IMR-90 (cell line): ENCODE data around the gene PSMD8. TPM values are rescaled to one million over a fixed set of nuclear protein-coding genes. Genes with fewer than 3 reads are reported as not detected.

Experiments used
- ATAC-seq: fragments of 200-7000 bp; cut with Tn5 transposase; 2 replicates; pipeline ENCODE4 v1.9.1; 2020; ENCODE audit warnings: low read depth, mild to moderate bottlenecking, moderate library complexity
- BruUV-seq: library from RNA; stranded (reverse); fragments of 400-500 nt; replicated peaks from 2 replicates; lab custom pipeline; 2021; lab: Mats Ljungman, UMichigan
- CTCF ChIA-PET: fragments of 300-600 bp; formaldehyde crosslinking; extraction: SDS; loops from one replicate; lab custom pipeline; 2021; ENCODE audit warnings: antibody characterized with exemption; lab: Yijun Ruan, JAX
- POLR2A ChIA-PET: fragments of 300-600 bp; sonication (Branson Sonifier 250); formaldehyde crosslinking; loops from one replicate; lab custom pipeline; 2022; ENCODE audit warnings: antibody characterized with exemption; ENCODE audit not compliant: unreplicated experiment; lab: Charles Lee
- DNase-seq: peaks from one replicate; pipeline ENCODE4 v3.0.0; 2013
- H2AFZ ChIP-seq: replicated peaks from 2 replicates; pipeline ENCODE3; 2013; ENCODE audit warnings: low read length, mild to moderate bottlenecking; ENCODE audit not compliant: poor library complexity
- H2AK5ac ChIP-seq: 2 replicates; pipeline ENCODE4 v1.6.1; 2013; ENCODE audit warnings: low read depth, low read length, inconsistent platforms
- H2AK9ac ChIP-seq: replicated peaks from 2 replicates; pipeline ENCODE3; 2013; ENCODE audit warnings: mild to moderate bottlenecking, low read depth, low read length, moderate library complexity; ENCODE audit not compliant: poor library complexity
- H2BK120ac ChIP-seq: 2 replicates; pipeline ENCODE4 v1.6.1; 2013; ENCODE audit warnings: low read depth, low read length, inconsistent platforms
- H2BK15ac ChIP-seq: 3 replicates; pipeline ENCODE4 v1.6.1; 2013; ENCODE audit warnings: low read depth, low read length, inconsistent platforms
- H2BK20ac ChIP-seq: 2 replicates; pipeline ENCODE4 v1.6.1; 2013; ENCODE audit warnings: low read depth, mild to moderate bottlenecking, inconsistent platforms, low read length, moderate library complexity
- H2BK5ac ChIP-seq: 2 replicates; pipeline ENCODE4 v1.6.1; 2013; ENCODE audit warnings: mild to moderate bottlenecking, low read depth, low read length, inconsistent platforms; ENCODE audit not compliant: poor library complexity, severe bottlenecking
- H3K14ac ChIP-seq: replicated peaks from 2 replicates; pipeline ENCODE4 v1.6.1; 2013; ENCODE audit warnings: low read depth, low read length, inconsistent platforms
- H3K18ac ChIP-seq: 2 replicates; pipeline ENCODE4 v1.6.1; 2013; ENCODE audit warnings: low read depth, low read length, control low read depth
- H3K23ac ChIP-seq: 2 replicates; pipeline ENCODE4 v1.6.1; 2013; ENCODE audit warnings: low read depth, low read length, inconsistent platforms
- H3K27ac ChIP-seq: 2 replicates; pipeline ENCODE4 v1.5.1; 2013; ENCODE audit warnings: mild to moderate bottlenecking, control low read depth, low read length; ENCODE audit not compliant: insufficient read depth
- H3K27me3 ChIP-seq: 2 replicates; pipeline ENCODE4 v1.6.1; 2013; ENCODE audit warnings: low read length; ENCODE audit not compliant: control insufficient read depth, insufficient read depth
- H3K36me3 ChIP-seq: 2 replicates; pipeline ENCODE4 v1.6.1; 2013; ENCODE audit warnings: low read length, mixed read lengths; ENCODE audit not compliant: control insufficient read depth, insufficient read depth
- H3K4ac ChIP-seq: 2 replicates; pipeline ENCODE4 v1.6.1; 2013; ENCODE audit warnings: low read depth, low read length, inconsistent platforms
- H3K4me1 ChIP-seq: 2 replicates; pipeline ENCODE4 v1.6.1; 2013; ENCODE audit warnings: low read length, mixed read lengths; ENCODE audit not compliant: control insufficient read depth, insufficient read depth
- H3K4me2 ChIP-seq: 2 replicates; pipeline ENCODE4 v1.6.1; 2013; ENCODE audit warnings: low read depth, mild to moderate bottlenecking, control low read depth, low read length, moderate library complexity
- H3K4me3 ChIP-seq: 2 replicates; pipeline ENCODE4 v1.5.1; 2013; ENCODE audit warnings: low read depth, mild to moderate bottlenecking, control low read depth, low read length, moderate library complexity; ENCODE audit not compliant: insufficient read depth
- H3K56ac ChIP-seq: 2 replicates; pipeline ENCODE4 v1.6.1; 2013; ENCODE audit warnings: low read length, inconsistent platforms; ENCODE audit not compliant: insufficient read depth; ENCODE audit errors: extremely low read depth
- H3K79me1 ChIP-seq, 2 experiments: 2 replicates each; pipeline ENCODE4 v1.6.1; 2013; ENCODE audit warnings: low read length in 2 of 2, inconsistent platforms in 1 of 2, low read depth in 1 of 2
- H3K9ac ChIP-seq: 2 replicates; pipeline ENCODE4 v1.6.1; 2013; ENCODE audit warnings: low read depth, low read length, control low read depth
- H3K9me1 ChIP-seq: 2 replicates; pipeline ENCODE4 v1.6.1; 2013; ENCODE audit warnings: low read length, inconsistent platforms; ENCODE audit not compliant: insufficient read depth
- H3K9me3 ChIP-seq: 2 replicates; pipeline ENCODE4 v1.6.1; 2013; ENCODE audit warnings: low read length; ENCODE audit not compliant: control insufficient read depth, insufficient read depth
- H4K20me1 ChIP-seq: 2 replicates; pipeline ENCODE4 v1.6.1; 2013; ENCODE audit warnings: low read length, inconsistent platforms; ENCODE audit not compliant: insufficient read depth
- H4K5ac ChIP-seq: 2 replicates; pipeline ENCODE4 v1.6.1; 2013; ENCODE audit warnings: mild to moderate bottlenecking, low read depth, low read length, control low read depth
- H4K8ac ChIP-seq, 2 experiments: 2 replicates each; pipeline ENCODE4 v1.6.1; 2013; ENCODE audit warnings: low read depth in 2 of 2, low read length in 2 of 2, control low read depth in 1 of 2, inconsistent platforms in 1 of 2
- H4K91ac ChIP-seq: 2 replicates; pipeline ENCODE4 v1.6.1; 2013; ENCODE audit warnings: low read depth, low read length, inconsistent platforms; ENCODE audit not compliant: insufficient read depth
- BHLHE40 ChIP-seq: fragments of 150-350 bp; IDR thresholded peaks from 2 replicates; pipeline ENCODE4 v1.6.1; 2016; ENCODE audit warnings: mild to moderate bottlenecking, low read depth, low read length
- CEBPB ChIP-seq: IDR thresholded peaks from 2 replicates; pipeline ENCODE4 v1.6.1; 2012; ENCODE audit warnings: low read depth, low read length, improper control_type of control experiment
- CHD1 ChIP-seq: IDR thresholded peaks from 2 replicates; pipeline ENCODE4 v1.6.1; 2012; ENCODE audit warnings: low read depth, low read length, improper control_type of control experiment
- CTCF ChIP-seq: conservative IDR thresholded peaks from 2 replicates; pipeline ENCODE4 v1.5.1; 2012; ENCODE audit warnings: mild to moderate bottlenecking, low read depth, low read length, improper control_type of control experiment
- ELK1 ChIP-seq: fragments of 150-350 bp; IDR thresholded peaks from 2 replicates; pipeline ENCODE4 v1.6.1; 2016; ENCODE audit warnings: low read depth, mild to moderate bottlenecking, low read length, moderate library complexity, borderline replicate concordance
- FOS ChIP-seq: fragments of 150-350 bp; IDR thresholded peaks from 2 replicates; pipeline ENCODE4 v1.6.1; 2016; ENCODE audit warnings: low read depth, low read length
- MAFK ChIP-seq: IDR thresholded peaks from 2 replicates; pipeline ENCODE4 v1.6.1; 2012; ENCODE audit warnings: low read depth, low read length, improper control_type of control experiment
- MXI1 ChIP-seq: IDR thresholded peaks from 2 replicates; pipeline ENCODE4 v1.6.1; 2012; ENCODE audit warnings: low read depth, mild to moderate bottlenecking, low read length, moderate library complexity, borderline replicate concordance
- NFE2L2 ChIP-seq: fragments of 150-350 bp; IDR thresholded peaks from 2 replicates; pipeline ENCODE4 v1.6.1; 2016; ENCODE audit warnings: low read depth, mild to moderate bottlenecking, low read length
- POLR2A ChIP-seq: IDR thresholded peaks from 2 replicates; pipeline ENCODE4 v1.6.1; 2012; ENCODE audit warnings: mild to moderate bottlenecking, low read depth, low read length
- RAD21 ChIP-seq: IDR thresholded peaks from 2 replicates; pipeline ENCODE4 v1.6.1; 2012; ENCODE audit warnings: low read length, improper control_type of control experiment
- RCOR1 ChIP-seq: IDR thresholded peaks from 2 replicates; pipeline ENCODE4 v1.6.1; 2012; ENCODE audit warnings: mild to moderate bottlenecking, low read length, improper control_type of control experiment; ENCODE audit not compliant: insufficient replicate concordance
- USF2 ChIP-seq: fragments of 150-350 bp; IDR thresholded peaks from 2 replicates; pipeline ENCODE4 v1.6.1; 2017; ENCODE audit warnings: mild to moderate bottlenecking, antibody characterized with exemption, low read length, low read depth
- WGBS, 2 experiments: methylation state at CpG; one replicate each; pipeline versions ENCODE4 v1.1.5 to v1.1.7; 2013; ENCODE audit warnings: missing lambda C conversion rate in 2 of 2; ENCODE audit not compliant: insufficient read length in 1 of 2; ENCODE audit errors: extremely low coverage in 2 of 2; 5-methylcytosine and 5-hydroxymethylcytosine counted together
- dilution Hi-C: fragments of 300-500 bp; cut with HindIII; formaldehyde crosslinking; loops from one replicate; pipeline ENCODE4 v1.14.3; 2018; ENCODE audit warnings: low sequenced_read_pairs; ENCODE audit not compliant: unreplicated experiment
- in situ Hi-C: fragments of 300-500 bp; cut with MboI; formaldehyde crosslinking; loops from 3 replicates; pipeline ENCODE4 v1.14.3; 2019; ENCODE audit warnings: low sequenced_read_pairs, inconsistent platforms, mixed read lengths
- intact Hi-C: fragments of 100-400 bp; cut with micrococcal nuclease; formaldehyde crosslinking; loops from 2 replicates; pipeline ENCODE4 v1.10.0; 2022
- polyA plus RNA-seq, 3 experiments: library from polyadenylated mRNA; depleted of rRNA; stranded (reverse); fragments of >200 nt; gene quantifications; 2 replicates each; pipeline ENCODE4 v1.2.3, GENCODE V29; 2012; ENCODE audit warnings: low replicate concordance in 1 of 3
- total RNA-seq: library from RNA; depleted of rRNA; stranded (reverse); fragments of >200 nt; gene quantifications from 2 replicates; pipeline ENCODE4 v1.2.3, GENCODE V29; 2012

The PSMD8 gene
- total and polyA plus RNA-seq, 2 of the 4 experiments (the other 2 are of a cell fraction): 475 to 644 TPM

GRCh38 chr19:38340927-38341326 is 33.4 kb upstream of the PSMD8 start:
- 91% methylated on average over 2 of the region's 2 CpGs; no CpG with 5 or more reads in 1 of the 2 experiments for WGBS, 2 experiments
- POLR2A ChIA-PET: no interaction called here

More at GRCh38 chr19:38340927-38341326, 33.4 kb upstream of the PSMD8 start:
- H2BK120ac ChIP-seq: no peak overlapping the region
- no peak overlapping the region for H2BK5ac ChIP-seq
- H2AFZ ChIP-seq: no peak overlapping the region
- H3K4me3 ChIP-seq: no peak overlapping the region
- H3K9me1 ChIP-seq: peaks cover 5% of the 10 kb centered on the region; the same call in 1 of the 2 replicates
- H4K8ac ChIP-seq: no peak overlapping the region
- H2AK9ac ChIP-seq: no peak overlapping the region
- no peak overlapping the region for H3K4ac ChIP-seq
- H3K36me3 ChIP-seq: no peaks in the 10 kb centered on the region
- H4K5ac ChIP-seq: no peak overlapping the region
- H2AK5ac ChIP-seq: no peak overlapping the region
- no peak for DNase-seq
- no peak overlapping the region for H4K91ac ChIP-seq
- no peaks in the 10 kb centered on the region for H3K27me3 ChIP-seq
- no peak overlapping the region for H2BK20ac ChIP-seq
- CTCF ChIA-PET: no interaction called here
- no peak overlapping the region for H3K56ac ChIP-seq
- no peak overlapping the region for H3K27ac ChIP-seq
- in situ Hi-C loops: no loop called here
- TF ChIP-seq RAD21 (no peak), FOS (no peak), RCOR1 (no peak), USF2 (no peak), MXI1 (no peak), CTCF (no peak), CEBPB (no peak), CHD1 (no peak), ELK1 (no peak), MAFK (no peak), POLR2A (no peak), BHLHE40 (no peak), NFE2L2 (no peak)
- H3K14ac ChIP-seq: no peak overlapping the region
- no peaks in the 10 kb centered on the region for H3K9me3 ChIP-seq
- H3K4me2 ChIP-seq: no peak overlapping the region
- no peak overlapping the region for H2BK15ac ChIP-seq
- intact Hi-C loops: no loop called here
- no peaks in the 10 kb centered on the region for H3K4me1 ChIP-seq
- no peak for ATAC-seq
- BruUV-seq: no TSS peak
- dilution Hi-C loops: no loop called here
- H3K18ac ChIP-seq: no peak overlapping the region
- H4K20me1 ChIP-seq: no peaks in the 10 kb centered on the region
- no peak overlapping the region for H3K9ac ChIP-seq
- H3K79me1 ChIP-seq: no peaks in the 10 kb centered on the region; a peak in 1 of 4 replicates
- no peak overlapping the region for H3K23ac ChIP-seq
